Measurements from ENCODE around the gene BOC. TPM values are rescaled to one million over a fixed set of nuclear protein-coding genes. Genes with fewer than 3 reads are reported as not detected.

The BOC gene
- total RNA-seq, 1 experiment from 2014 or later, result 0.07 TPM

DNA sequence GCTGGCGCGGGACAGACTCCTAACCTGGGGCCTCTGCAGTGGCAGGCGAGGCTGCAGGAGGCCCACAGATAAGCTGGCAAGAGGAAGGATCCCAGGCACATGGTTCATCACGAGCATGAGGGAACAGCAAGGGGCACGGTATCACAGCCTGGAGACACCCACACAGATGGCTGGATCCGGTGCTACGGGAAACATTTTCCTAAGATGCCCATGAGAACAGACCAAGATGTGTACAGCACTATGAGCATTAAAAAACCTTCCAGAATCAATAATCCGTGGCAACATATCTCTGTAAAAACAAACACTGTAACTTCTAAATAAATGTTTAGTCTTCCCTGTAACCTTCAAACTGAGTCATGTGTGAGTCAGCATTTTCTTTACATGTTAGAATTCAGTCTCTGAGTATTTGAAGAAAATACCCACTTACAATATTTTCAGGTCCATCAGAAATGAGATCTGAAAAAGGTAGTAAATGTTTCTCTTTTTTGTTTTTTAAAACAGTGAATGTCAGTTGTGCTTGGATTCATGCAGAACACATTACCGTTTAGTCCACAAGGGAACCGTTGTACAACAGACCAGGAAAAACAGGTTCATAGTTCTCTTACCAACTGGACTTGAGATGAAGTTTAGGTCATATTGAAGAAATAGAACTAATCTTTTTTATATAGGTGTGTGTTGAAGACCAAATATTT, 75.9 kb downstream of the BOC start:
- no TSS peak for BruUV-seq (replicated peaks)
- intact Hi-C loops (cut with micrococcal nuclease; ENCODE audit: unreplicated experiment), result no loop called here
- Mint-ChIP-seq H3K4me1 (ENCODE audit: low read depth, unreplicated experiment) (peaks cover 19% of the 10 kb centered on the region), H3K4me3 (ENCODE audit: low read depth, unreplicated experiment) (no peak overlapping the region), H3K9me3 (ENCODE audit: low read depth, unreplicated experiment) (no peaks in the 10 kb centered on the region), H3K27ac (ENCODE audit: unreplicated experiment) (no peak overlapping the region), H3K36me3 (ENCODE audit: insufficient read depth, unreplicated experiment) (no peaks in the 10 kb centered on the region), H3K27me3 (ENCODE audit: unreplicated experiment) (peaks cover 8% of the 10 kb centered on the region)
- TF ChIP-seq, protein P1, sequence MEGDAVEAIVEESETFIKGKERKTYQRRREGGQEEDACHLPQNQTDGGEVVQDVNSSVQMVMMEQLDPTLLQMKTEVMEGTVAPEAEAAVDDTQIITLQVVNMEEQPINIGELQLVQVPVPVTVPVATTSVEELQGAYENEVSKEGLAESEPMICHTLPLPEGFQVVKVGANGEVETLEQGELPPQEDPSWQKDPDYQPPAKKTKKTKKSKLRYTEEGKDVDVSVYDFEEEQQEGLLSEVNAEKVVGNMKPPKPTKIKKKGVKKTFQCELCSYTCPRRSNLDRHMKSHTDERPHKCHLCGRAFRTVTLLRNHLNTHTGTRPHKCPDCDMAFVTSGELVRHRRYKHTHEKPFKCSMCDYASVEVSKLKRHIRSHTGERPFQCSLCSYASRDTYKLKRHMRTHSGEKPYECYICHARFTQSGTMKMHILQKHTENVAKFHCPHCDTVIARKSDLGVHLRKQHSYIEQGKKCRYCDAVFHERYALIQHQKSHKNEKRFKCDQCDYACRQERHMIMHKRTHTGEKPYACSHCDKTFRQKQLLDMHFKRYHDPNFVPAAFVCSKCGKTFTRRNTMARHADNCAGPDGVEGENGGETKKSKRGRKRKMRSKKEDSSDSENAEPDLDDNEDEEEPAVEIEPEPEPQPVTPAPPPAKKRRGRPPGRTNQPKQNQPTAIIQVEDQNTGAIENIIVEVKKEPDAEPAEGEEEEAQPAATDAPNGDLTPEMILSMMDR (IDR thresholded peaks at IDR 0.05; ENCODE audit: unreplicated experiment), result no peak
- DNase-seq, result no peak
- CTCF ChIA-PET, result interaction anchor here (1.1 kb wide), 1 partner anchor 11 kb away, joined by 4 read pairs; no protein-coding TSS in a partner anchor

DNA sequence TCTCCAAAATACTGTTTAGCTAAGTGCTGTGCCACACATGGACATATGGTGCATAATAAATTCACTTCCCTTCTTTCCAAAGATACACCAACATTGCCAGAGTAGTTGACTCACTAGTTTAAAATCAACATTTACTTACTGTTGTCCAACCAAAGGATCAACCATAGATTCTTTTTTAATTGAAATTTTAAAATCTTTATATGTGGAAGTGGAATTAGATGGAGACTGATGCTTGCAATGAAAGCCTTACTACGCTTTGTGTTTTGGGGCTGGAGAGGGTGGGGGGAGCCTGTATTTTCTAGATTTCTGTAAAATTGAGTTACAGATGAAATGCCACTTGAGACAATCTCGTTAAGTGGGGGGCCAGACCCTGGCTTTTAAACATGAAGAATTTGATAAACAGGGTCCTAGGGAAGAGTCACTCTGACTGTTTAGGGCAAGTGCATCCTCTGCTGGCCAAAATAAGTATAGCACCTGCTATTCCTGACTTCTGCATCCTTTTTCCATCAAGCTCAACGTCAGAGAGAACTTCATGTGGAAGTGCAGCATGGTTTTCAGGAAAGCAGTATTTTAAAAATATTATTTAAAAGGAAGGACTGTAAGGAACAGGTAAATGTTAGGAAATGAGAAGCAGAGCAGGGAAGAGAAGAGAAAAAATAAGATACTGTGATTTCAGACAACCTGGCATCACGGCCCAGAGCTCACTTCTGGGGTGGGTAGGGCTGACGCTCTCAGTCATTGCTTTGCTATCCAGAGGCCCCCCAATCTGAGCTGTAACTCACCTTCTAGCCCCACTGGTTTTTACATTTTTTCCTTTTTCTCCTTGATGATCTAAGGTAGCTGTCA, 76.7 kb downstream of the BOC start:
- TF ChIP-seq, protein P1 (IDR thresholded peaks at IDR 0.05; ENCODE audit: unreplicated experiment), result peak; percentile 86
- Mint-ChIP-seq H3K27me3 (ENCODE audit: unreplicated experiment) (peaks cover under 1% of the 10 kb centered on the region), H3K9me3 (ENCODE audit: low read depth, unreplicated experiment) (no peaks in the 10 kb centered on the region), H3K36me3 (ENCODE audit: insufficient read depth, unreplicated experiment) (no peaks in the 10 kb centered on the region), H3K27ac (ENCODE audit: unreplicated experiment) (no peak overlapping the region), H3K4me3 (ENCODE audit: low read depth, unreplicated experiment) (no peak overlapping the region), H3K4me1 (ENCODE audit: low read depth, unreplicated experiment) (peaks cover 14% of the 10 kb centered on the region)
- no TSS peak for BruUV-seq (replicated peaks)
- CTCF ChIA-PET, result interaction anchor here (0.6 to 1.1 kb wide), 4 partner anchors 11 to 347 kb away, joined by 4 read pairs; no protein-coding TSS in a partner anchor
- peak; percentile 62 for DNase-seq
- intact Hi-C loops (cut with micrococcal nuclease; ENCODE audit: unreplicated experiment), result loop anchor here (1.0 kb wide), 2 partner anchors 152 to 237 kb away; no protein-coding TSS in a partner anchor

GRCh38 chr3:113288881-113289280, 77.5 kb downstream of the BOC start:
- no peak for DNase-seq
- no peaks in the 10 kb centered on the region for H3K36me3 Mint-ChIP-seq (ENCODE audit: insufficient read depth, unreplicated experiment)
- TF ChIP-seq, protein P1 (IDR thresholded peaks at IDR 0.05; ENCODE audit: unreplicated experiment), result no peak
- CTCF ChIA-PET, result interaction anchor here (0.8 to 1.1 kb wide), 2 partner anchors 238 to 246 kb away, joined by 4 read pairs; no protein-coding TSS in a partner anchor
- no peak overlapping the region for H3K27ac Mint-ChIP-seq (ENCODE audit: unreplicated experiment)
- peaks cover 14% of the 10 kb centered on the region for H3K4me1 Mint-ChIP-seq (ENCODE audit: low read depth, unreplicated experiment)
- BruUV-seq (replicated peaks), result no TSS peak
- no peaks in the 10 kb centered on the region for H3K27me3 Mint-ChIP-seq (ENCODE audit: unreplicated experiment)
- intact Hi-C loops (cut with micrococcal nuclease; ENCODE audit: unreplicated experiment), result loop anchor here (1.0 kb wide), 2 partner anchors 153 to 238 kb away; no protein-coding TSS in a partner anchor
- no peaks in the 10 kb centered on the region for H3K9me3 Mint-ChIP-seq (ENCODE audit: low read depth, unreplicated experiment)
- H3K4me3 Mint-ChIP-seq (ENCODE audit: low read depth, unreplicated experiment), result no peak overlapping the region

DNA sequence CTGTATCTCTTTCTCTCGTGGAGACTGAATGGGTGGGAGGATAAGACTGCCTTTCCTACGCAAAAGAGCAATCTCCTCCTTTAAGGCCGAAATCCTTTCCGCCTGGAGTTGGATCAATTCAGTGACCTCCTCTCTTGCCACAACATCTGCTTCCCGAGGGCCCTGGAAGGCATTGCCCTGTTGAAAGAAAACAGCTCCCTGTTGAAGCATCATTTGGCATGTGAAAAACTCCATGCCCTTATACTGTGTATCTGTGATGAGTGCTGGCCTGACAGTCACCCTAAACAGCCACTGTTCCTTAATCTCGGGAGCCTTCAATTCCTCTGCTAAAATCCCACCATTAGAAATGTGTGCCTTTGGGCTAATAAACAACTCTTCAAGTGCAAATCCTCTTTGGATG, 80.2 kb downstream of the BOC start:
- Mint-ChIP-seq H3K4me3 (ENCODE audit: low read depth, unreplicated experiment) (no peak overlapping the region), H3K27ac (ENCODE audit: unreplicated experiment) (no peak overlapping the region), H3K36me3 (ENCODE audit: insufficient read depth, unreplicated experiment) (no peaks in the 10 kb centered on the region), H3K9me3 (ENCODE audit: low read depth, unreplicated experiment) (no peaks in the 10 kb centered on the region), H3K27me3 (ENCODE audit: unreplicated experiment) (no peaks in the 10 kb centered on the region), H3K4me1 (ENCODE audit: low read depth, unreplicated experiment) (peaks cover 13% of the 10 kb centered on the region)
- intact Hi-C loops (cut with micrococcal nuclease; ENCODE audit: unreplicated experiment), result no loop called here
- TF ChIP-seq, protein P1 (IDR thresholded peaks at IDR 0.05; ENCODE audit: unreplicated experiment), result no peak
- BruUV-seq (replicated peaks), result no TSS peak
- CTCF ChIA-PET, result no interaction called here
- DNase-seq, result no peak

All from Calu3 (cell line).